Bronchial epithelial cell (primary cell): ENCODE measurements around the gene MFNG. TPM values are rescaled to one million over a fixed set of nuclear protein-coding genes. Genes with fewer than 3 reads are reported as not detected.
"Not testable (repeated sequence)": the region's sequence is repeated elsewhere in the genome, so short reads cannot be mapped to it uniquely, and the experiment has no call there.

ENCODE experiments used
- DNase-seq: peaks from one replicate; pipeline ENCODE4 v3.0.0-alpha.2; 2010; ENCODE audit warnings: low read depth
- FAIRE-seq: peaks from 2 replicates; lab custom pipeline; 2011; peaks lifted over from hg19 to GRCh38; lab: Jason Lieb, UNC
- H3K27me3 ChIP-seq: 2 replicates; pipeline ENCODE4 v1.5.1; 2011; ENCODE audit warnings: low read length; ENCODE audit not compliant: control insufficient read depth, insufficient read depth
- H3K36me3 ChIP-seq: 2 replicates; pipeline ENCODE4 v1.5.1; 2011; ENCODE audit warnings: low read length; ENCODE audit not compliant: control insufficient read depth, insufficient read depth
- H3K4me3 ChIP-seq: 2 replicates; pipeline ENCODE4 v1.5.1; 2011; ENCODE audit warnings: mild to moderate bottlenecking, low read depth, low read length, control low read depth
- total RNA-seq: library from RNA; depleted of rRNA; stranded (reverse); fragments of >200 nt; gene quantifications from 2 replicates; pipeline ENCODE4 v1.2.1, GENCODE V29; 2014
- TF ChIP-seq, protein P1 (sequence below): IDR thresholded peaks from 2 replicates; pipeline ENCODE4 v1.5.1; 2011; ENCODE audit warnings: mild to moderate bottlenecking, moderate library complexity, low read length, control low read depth, inconsistent platforms; ENCODE audit not compliant: insufficient read depth, severe bottlenecking

Gene MFNG
- 0.26 and 1.3 TPM in 2 replicates for total RNA-seq

DNA sequence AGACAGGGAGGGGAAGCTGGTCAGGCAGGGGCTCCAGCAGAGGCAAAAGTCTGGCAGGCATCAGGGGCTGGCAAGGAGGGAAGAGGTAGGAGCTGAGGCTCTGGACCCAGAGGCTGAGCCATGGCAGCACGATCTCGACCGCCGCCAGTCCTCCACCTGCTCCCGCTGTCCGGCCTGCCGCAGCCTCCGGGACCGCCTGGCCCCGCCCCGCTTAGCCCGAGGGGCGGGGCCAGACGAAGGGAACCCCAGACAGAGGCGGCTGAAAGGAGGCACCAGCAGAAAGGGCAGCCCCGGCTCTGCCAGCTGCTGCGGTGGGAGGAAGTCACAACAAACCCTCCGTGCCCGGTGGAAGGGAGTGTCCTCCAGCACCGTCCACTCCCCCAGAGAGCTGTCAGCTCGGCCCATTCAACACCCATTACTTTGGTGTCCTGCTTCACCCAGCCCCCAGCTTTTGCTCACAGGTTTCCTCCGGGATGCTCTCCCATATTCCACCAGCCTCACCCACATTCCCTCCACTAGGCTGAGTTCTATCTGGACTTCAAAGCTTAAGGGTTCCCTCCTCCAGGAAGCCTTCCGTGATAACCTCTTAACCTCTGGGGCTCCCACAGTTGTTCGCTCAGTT lies at the start of gene MFNG:
Gene MFNG, minus strand, starts transcription at position 161 of the 622 bp plus-strand sequence. CDS start 207 bp downstream, outside the sequence.
- Histone ChIP-seq H3K4me3 (no peak within 1 kb of the TSS), H3K27me3 (no peaks in the 10 kb centered on the region), H3K36me3 (peaks cover 7% of the 10 kb centered on the region)
- FAIRE-seq: peak; percentile 85
- DNase-seq: peak; percentile 41
- TF ChIP-seq, protein P1, sequence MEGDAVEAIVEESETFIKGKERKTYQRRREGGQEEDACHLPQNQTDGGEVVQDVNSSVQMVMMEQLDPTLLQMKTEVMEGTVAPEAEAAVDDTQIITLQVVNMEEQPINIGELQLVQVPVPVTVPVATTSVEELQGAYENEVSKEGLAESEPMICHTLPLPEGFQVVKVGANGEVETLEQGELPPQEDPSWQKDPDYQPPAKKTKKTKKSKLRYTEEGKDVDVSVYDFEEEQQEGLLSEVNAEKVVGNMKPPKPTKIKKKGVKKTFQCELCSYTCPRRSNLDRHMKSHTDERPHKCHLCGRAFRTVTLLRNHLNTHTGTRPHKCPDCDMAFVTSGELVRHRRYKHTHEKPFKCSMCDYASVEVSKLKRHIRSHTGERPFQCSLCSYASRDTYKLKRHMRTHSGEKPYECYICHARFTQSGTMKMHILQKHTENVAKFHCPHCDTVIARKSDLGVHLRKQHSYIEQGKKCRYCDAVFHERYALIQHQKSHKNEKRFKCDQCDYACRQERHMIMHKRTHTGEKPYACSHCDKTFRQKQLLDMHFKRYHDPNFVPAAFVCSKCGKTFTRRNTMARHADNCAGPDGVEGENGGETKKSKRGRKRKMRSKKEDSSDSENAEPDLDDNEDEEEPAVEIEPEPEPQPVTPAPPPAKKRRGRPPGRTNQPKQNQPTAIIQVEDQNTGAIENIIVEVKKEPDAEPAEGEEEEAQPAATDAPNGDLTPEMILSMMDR: peak; percentile 12

- FAIRE-seq: no peak
- no peaks in the 10 kb centered on the region for H3K36me3 ChIP-seq
- TF ChIP-seq, protein P1: no peak
- no peak overlapping the region for H3K4me3 ChIP-seq
- no peaks in the 10 kb centered on the region for H3K27me3 ChIP-seq
- no peak for DNase-seq
Observed at GRCh38 chr22:37535159-37535558, 49.0 kb upstream of the MFNG start.

GRCh38 chr22:37534445-37534844 lies 48.3 kb upstream of the MFNG start:
- Histone ChIP-seq H3K27me3 (no peaks in the 10 kb centered on the region), H3K36me3 (no peaks in the 10 kb centered on the region), H3K4me3 (no peak overlapping the region)
- no peak for DNase-seq
- TF ChIP-seq, protein P1: no peak
- FAIRE-seq: no peak

- TF ChIP-seq, protein P1: peak; percentile 4
- FAIRE-seq: peak; percentile 96
- Histone ChIP-seq H3K4me3 (no peak overlapping the region), H3K36me3 (no peaks in the 10 kb centered on the region), H3K27me3 (no peaks in the 10 kb centered on the region)
- DNase-seq: peak; percentile 97
Observed at GRCh38 chr22:37533995-37534394, 47.8 kb upstream of the MFNG start.

DNA sequence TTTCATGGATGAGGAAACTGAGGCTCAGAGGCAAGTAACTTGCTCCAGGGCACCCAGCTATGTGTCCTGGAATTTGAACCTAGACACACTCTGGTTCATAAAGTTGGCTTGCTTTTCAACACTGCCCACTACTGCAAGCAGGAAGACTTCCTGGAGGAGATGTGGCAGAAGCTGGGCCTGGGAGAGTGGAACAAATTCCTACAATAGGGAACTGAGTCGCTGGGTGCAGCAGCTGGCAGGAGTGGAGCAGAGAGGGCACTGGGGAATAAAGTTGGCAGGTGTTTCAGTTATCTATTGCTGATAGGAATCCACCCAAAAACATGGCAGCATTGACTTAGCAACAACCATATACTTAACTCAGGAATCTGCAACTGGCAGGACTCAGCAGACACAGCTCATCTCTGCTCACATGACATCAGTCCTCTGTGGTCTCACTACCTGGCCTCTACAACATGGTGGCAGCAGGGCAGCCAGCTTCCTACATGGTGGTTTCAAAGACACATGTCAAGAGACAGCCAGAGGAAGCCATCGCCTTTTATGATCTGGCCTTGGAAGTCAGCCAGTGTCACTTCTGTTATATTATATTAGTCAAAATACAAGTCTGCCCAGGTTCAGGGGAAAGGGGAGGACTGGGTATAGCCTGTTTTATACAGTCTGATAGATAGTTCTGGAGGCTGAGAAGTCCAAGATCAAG lies 43.6 kb upstream of the MFNG start:
- no peaks in the 10 kb centered on the region for H3K27me3 ChIP-seq
- H3K4me3 ChIP-seq: no peak overlapping the region
- no peaks in the 10 kb centered on the region for H3K36me3 ChIP-seq
- FAIRE-seq (no peak), DNase-seq (no peak)
- TF ChIP-seq, protein P1: no peak

DNA sequence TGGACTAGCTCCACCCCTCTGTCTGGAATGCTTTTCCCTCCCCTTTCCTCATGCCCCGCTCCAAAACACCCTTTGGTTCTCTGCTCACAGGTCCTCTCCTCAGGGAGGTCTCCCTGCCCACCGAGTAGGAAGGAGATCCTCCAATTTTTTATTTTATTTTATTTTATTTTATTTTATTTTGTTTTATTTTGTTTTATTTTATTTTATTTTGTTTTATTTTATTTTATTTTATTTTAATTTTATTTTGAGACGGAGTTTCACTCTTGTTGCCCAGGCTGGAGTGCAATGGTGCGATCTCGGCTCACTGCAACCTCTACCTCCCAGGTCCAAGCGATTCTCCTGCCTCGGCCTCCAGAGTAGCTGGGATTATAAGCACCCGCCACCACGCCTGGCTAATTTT lies 41.8 kb upstream of the MFNG start:
- not testable (repeated sequence) for FAIRE-seq

GRCh38 chr22:37527081-37527752 lies 41.0 kb upstream of the MFNG start:
- DNase-seq: peak; percentile 63
- FAIRE-seq, H3K36me3 ChIP-seq, H3K27me3 ChIP-seq, H3K4me3 ChIP-seq: not testable (repeated sequence)

More for the DNA sequence above, 41.8 kb upstream of the MFNG start:
- DNase-seq, H3K36me3 ChIP-seq, H3K4me3 ChIP-seq, H3K27me3 ChIP-seq: not testable (repeated sequence)
